GM18868 (cell line): ENCODE results near the gene PRKCA.
"Not testable (repeated sequence)": the region's sequence is repeated elsewhere in the genome, so short reads cannot be mapped to it uniquely, and the experiment has no call there.

ENCODE experiments used
- ATAC-seq: cut with Tn5 transposase; IDR thresholded peaks from one replicate; pipeline ENCODE4 v1.9.1; 2021; ENCODE audit warnings: mild to moderate bottlenecking, moderate library complexity; ENCODE audit not compliant: unreplicated experiment

Gene PRKCA

GRCh38 chr17:66322764-66323163 lies 20.4 kb downstream of the PRKCA start:
- no peak for ATAC-seq

DNA sequence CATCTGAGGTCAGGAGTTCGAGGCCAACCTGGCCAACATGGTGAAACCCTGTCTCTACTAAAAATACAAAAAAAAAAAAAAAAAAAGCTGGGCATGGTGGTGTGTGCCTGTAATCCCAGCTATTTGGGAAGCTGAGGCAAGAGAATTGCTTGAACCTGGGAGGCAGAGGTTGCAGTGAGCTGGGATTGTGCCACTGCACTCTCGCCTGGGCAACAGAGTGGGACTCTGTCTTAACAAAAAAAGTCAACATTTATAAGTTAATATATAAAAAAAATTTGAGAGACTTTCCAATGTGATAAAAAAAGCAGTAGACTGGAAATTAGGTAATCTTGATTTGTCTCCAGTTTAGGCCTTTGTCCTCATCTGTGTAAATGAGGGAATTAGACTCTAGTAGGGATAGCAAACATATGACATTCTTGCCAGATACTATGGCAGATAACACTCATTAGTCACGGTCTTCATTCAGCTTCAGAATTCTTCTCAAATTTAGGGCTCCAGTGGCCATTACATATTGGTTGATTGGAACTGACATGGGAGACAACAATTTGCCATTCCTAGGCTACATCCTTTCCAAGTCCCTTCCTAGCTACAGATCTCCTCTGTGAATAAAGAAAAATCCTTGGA lies 22.1 kb downstream of the PRKCA start:
- not testable (repeated sequence) for ATAC-seq

- no peak for ATAC-seq
Measured at GRCh38 chr17:66326476-66327047, 24.1 kb downstream of the PRKCA start.

GRCh38 chr17:66330646-66331037 lies 28.2 kb downstream of the PRKCA start:
- no peak for ATAC-seq

- ATAC-seq: no peak
Measured at GRCh38 chr17:66331038-66331816, 28.8 kb downstream of the PRKCA start.

GRCh38 chr17:66335797-66336196 lies 33.4 kb downstream of the PRKCA start:
- no peak for ATAC-seq

DNA sequence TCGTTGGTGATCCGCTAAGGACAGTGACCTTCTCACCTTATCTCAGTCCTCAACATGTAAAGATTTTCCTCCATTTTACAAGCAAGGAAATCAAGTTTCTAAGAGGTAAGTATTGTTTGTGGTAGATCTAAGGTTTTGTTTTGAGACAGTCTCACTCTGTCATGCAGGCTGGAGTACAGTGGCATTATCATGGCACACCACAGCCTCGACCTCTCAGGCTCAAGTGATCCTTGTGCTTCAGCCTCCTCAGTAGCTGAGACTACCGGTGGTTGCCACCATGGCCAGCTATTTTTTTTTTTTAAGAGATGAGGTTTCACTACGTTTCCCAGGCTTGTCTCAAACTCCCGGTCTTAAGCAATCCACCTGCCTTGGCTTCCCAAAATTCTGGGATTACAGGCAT lies 34.9 kb downstream of the PRKCA start:
- no peak for ATAC-seq

GRCh38 chr17:66337866-66338485 lies 35.6 kb downstream of the PRKCA start:
- no peak for ATAC-seq

- ATAC-seq: no peak
Measured at GRCh38 chr17:66338937-66339336, 36.5 kb downstream of the PRKCA start.

GRCh38 chr17:66339561-66339960 lies 37.1 kb downstream of the PRKCA start:
- no peak for ATAC-seq

- ATAC-seq: no peak
Measured at GRCh38 chr17:66340720-66341119, 38.3 kb downstream of the PRKCA start.

DNA sequence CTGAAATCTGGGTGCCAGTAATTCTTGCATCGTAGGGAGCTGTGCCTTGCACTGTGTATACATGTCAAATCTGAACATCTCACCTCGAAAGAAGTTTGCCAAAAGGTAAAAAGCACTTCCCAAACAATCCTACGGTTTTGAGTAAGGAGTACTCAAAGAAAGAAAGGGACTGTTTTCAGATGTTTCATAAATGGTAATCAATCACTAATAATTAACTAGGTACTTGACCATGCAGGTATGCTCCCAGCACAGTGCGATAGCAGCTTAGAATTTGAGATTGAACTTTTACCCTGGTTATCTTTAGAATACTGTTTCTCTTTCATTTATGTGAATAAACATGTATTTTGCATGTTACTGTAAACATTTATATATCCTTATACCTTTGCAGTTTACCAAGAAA lies 39.0 kb downstream of the PRKCA start:
- ATAC-seq: no peak

DNA sequence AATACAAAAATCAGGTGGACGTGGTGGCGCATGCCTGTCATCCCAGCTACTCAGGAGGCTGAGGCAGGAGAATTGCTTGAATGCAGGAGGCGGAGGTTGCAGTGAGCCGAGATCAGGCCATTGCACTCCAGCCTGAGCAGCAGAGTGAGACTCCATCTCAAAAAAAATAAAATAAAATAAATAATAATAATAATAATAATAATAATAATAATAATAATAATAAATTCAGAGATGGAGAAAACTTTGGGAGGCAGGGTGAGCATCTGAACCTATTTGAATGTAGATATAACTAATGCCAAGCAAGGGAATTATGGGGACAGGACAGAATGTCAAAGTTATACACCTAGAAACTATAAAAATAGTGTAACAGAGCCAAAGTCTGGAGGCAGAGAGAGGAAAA lies 39.9 kb downstream of the PRKCA start:
- ATAC-seq: not testable (repeated sequence)

DNA sequence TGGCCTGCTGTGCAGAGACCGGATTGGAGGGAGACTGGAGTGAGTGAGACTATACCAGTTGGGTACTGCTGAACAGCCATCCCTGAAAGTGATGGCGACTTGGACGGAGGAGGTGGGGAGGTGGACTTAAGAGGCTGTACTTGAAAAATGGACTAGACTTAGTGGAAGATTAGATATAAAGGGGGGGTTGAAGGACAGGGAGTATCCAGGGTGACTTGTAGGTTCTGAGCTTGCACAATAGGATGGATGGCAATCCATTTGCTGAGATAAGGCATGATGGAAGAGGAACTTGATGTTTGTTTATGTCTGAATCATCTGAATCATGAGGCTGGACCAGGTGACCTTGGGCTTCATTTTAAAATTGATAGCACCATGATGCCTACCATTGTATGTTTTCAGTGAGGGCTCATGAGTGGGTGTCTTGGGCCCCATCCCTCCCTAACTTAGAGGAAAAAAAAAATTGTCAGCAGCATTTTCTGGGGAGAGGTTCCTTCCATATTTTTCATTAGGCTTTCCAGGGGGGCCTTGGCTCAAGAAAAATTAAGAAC lies 41.2 kb downstream of the PRKCA start:
- no peak for ATAC-seq

DNA sequence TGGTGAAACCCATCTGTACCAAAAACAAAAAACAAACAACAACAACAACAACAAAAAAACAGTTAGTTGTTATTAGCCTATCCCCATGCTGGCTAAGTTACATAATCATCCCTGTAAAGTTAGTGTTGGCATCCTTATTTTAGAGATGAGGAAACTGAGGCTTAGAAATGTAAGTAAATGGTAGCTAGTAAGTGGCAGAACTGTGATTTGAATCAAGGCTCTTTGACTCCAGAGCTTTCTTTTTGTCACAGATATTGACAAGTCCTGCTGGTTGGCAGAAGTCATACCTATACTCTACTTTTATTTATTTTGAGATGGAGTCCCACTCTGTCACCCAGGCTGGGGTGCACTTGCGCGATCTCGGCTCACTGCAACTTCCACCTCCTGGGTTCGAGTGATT lies 42.1 kb downstream of the PRKCA start:
- no peak for ATAC-seq

DNA sequence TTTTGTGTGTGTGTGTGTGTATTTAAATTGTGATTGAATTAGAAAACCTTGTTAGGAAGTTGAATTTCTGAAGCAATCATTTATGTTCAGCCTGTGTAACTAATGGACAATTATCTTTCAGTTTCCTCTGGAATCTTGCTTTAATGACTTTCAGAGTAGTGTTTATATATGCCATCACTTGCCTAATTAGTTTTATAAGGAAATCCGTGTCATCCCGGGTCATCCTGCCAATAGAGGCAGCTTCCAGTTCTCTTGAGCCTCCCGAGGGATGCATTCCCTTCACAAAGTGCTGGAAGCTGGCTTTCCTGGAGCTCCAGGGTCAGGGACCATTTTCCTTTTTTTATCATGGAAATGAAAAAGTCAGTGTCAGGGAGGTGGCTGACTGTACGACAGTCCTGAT lies 42.9 kb downstream of the PRKCA start:
- ATAC-seq: no peak

GRCh38 chr17:66345949-66346638 lies 43.7 kb downstream of the PRKCA start:
- not testable (repeated sequence) for ATAC-seq

DNA sequence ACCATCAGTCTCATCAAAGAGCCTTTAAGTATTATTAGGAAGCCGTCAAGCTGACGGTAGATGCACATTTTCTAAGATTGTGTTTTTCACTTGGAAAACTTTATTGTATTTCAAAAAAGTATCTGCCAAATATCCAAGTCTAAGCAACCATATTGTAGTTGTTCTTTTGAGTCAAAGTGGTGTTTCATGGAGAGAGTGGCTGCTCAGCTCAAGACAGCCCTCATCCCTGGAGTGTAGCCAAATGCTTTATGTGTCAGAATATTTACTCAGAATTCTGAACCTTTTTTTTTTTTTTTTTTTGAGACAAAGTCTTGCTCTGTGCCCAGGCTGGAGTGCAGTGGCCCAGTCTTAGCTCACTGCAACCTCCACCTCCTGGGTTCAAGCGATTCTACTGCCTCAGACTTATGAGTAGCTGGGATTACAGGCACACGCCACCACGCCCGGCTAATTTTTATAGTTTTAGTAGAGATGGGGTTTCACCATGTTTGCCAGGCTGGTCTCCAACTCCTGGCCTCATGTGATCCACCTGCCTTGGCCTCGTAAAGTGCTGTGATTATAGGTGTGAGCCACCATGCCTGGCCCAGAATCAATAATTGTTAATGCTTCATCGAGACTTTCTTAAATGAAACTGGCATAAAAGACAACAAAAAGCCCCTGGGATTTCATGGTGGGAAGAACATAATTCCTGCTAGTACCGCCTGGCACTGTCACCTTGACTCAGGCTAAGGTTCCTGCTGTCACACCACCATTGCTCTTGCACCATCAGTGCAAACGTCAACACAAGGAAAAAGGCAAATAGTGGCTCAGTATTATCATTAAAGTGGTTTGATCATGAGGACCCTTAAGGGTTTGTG lies 45.5 kb downstream of the PRKCA start:
- no peak for ATAC-seq

- ATAC-seq: no peak
Measured at GRCh38 chr17:66348584-66349165, 46.3 kb downstream of the PRKCA start.
